ENCODE data around the gene BPIFB1. TPM values are rescaled to one million over a fixed set of nuclear protein-coding genes. Genes with fewer than 3 reads are reported as not detected.

The BPIFB1 gene
- total RNA-seq, 1 experiment from 2014 or later, result 0.10 TPM

DNA sequence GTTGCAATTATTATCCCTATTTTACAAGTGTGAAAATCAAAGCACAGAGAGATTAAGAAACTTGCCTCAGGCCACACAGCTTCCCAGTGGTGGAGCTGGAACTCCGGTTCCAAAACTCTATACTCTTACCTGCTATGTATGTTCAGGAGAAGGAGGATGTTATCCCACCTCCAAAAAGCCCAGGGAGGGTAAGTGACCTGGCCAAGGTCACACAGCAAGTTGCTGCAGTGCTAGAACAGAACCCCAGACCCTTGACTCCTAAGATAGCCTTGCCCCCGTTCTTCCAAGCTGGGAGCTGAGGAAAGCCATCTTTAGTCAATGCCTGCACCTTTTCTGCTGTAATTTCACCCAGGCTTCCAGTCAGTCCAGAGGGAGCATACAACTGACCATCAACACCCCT is 42.3 kb downstream of the BPIFB1 start:
- POLR2A ChIA-PET, result no interaction called here
- CTCF ChIA-PET, result no interaction called here
- Histone ChIP-seq H3K27me3 (ENCODE audit: control insufficient read depth, insufficient read depth, low read length) (peaks cover 3% of the 10 kb centered on the region), H3K9me3 (ENCODE audit: control insufficient read depth, insufficient read depth, low read depth, low read length) (no peaks in the 10 kb centered on the region), H3K4me3 (ENCODE audit: low read depth in 2 of 2, low read length in 2 of 2) (no peak overlapping the region), H3K4me1 (ENCODE audit: control insufficient read depth, insufficient read depth, low read length) (no peaks in the 10 kb centered on the region), H3K36me3 (ENCODE audit: control insufficient read depth, insufficient read depth, low read length) (no peaks in the 10 kb centered on the region), H3K27ac (ENCODE audit: low read length) (no peak overlapping the region)
- ATAC-seq (no peak), DNase-seq (ENCODE audit: low read depth, low spot score) (no peak)
- no TSS peak for BruUV-seq (replicated peaks)
- intact Hi-C loops (cut with micrococcal nuclease; ENCODE audit: unreplicated experiment), result no loop called here
- no peak for TF ChIP-seq POLR2AphosphoS5 (IDR thresholded peaks at IDR 0.05; ENCODE audit: low read depth, low read length)
- no peak for TF ChIP-seq SIN3A (IDR thresholded peaks at IDR 0.05; ENCODE audit: borderline replicate concordance, insufficient read depth, low read depth, low read length)
- TF ChIP-seq, protein P1, sequence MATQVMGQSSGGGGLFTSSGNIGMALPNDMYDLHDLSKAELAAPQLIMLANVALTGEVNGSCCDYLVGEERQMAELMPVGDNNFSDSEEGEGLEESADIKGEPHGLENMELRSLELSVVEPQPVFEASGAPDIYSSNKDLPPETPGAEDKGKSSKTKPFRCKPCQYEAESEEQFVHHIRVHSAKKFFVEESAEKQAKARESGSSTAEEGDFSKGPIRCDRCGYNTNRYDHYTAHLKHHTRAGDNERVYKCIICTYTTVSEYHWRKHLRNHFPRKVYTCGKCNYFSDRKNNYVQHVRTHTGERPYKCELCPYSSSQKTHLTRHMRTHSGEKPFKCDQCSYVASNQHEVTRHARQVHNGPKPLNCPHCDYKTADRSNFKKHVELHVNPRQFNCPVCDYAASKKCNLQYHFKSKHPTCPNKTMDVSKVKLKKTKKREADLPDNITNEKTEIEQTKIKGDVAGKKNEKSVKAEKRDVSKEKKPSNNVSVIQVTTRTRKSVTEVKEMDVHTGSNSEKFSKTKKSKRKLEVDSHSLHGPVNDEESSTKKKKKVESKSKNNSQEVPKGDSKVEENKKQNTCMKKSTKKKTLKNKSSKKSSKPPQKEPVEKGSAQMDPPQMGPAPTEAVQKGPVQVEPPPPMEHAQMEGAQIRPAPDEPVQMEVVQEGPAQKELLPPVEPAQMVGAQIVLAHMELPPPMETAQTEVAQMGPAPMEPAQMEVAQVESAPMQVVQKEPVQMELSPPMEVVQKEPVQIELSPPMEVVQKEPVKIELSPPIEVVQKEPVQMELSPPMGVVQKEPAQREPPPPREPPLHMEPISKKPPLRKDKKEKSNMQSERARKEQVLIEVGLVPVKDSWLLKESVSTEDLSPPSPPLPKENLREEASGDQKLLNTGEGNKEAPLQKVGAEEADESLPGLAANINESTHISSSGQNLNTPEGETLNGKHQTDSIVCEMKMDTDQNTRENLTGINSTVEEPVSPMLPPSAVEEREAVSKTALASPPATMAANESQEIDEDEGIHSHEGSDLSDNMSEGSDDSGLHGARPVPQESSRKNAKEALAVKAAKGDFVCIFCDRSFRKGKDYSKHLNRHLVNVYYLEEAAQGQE (IDR thresholded peaks at IDR 0.05; ENCODE audit: insufficient read depth in 1 of 2, low read depth in 2 of 2, low read length in 1 of 2), result no peak
- no peak for TF ChIP-seq TCF7L2 (IDR thresholded peaks at IDR 0.05; ENCODE audit: low read depth, low read length)
- TF ChIP-seq, protein P2, sequence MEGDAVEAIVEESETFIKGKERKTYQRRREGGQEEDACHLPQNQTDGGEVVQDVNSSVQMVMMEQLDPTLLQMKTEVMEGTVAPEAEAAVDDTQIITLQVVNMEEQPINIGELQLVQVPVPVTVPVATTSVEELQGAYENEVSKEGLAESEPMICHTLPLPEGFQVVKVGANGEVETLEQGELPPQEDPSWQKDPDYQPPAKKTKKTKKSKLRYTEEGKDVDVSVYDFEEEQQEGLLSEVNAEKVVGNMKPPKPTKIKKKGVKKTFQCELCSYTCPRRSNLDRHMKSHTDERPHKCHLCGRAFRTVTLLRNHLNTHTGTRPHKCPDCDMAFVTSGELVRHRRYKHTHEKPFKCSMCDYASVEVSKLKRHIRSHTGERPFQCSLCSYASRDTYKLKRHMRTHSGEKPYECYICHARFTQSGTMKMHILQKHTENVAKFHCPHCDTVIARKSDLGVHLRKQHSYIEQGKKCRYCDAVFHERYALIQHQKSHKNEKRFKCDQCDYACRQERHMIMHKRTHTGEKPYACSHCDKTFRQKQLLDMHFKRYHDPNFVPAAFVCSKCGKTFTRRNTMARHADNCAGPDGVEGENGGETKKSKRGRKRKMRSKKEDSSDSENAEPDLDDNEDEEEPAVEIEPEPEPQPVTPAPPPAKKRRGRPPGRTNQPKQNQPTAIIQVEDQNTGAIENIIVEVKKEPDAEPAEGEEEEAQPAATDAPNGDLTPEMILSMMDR (IDR thresholded peaks at IDR 0.05), result no peak
- in situ Hi-C loops (cut with HindIII; ENCODE audit: low pct_unique_long_range_greater_than_20kb, low sequenced_read_pairs), result no loop called here

DNA sequence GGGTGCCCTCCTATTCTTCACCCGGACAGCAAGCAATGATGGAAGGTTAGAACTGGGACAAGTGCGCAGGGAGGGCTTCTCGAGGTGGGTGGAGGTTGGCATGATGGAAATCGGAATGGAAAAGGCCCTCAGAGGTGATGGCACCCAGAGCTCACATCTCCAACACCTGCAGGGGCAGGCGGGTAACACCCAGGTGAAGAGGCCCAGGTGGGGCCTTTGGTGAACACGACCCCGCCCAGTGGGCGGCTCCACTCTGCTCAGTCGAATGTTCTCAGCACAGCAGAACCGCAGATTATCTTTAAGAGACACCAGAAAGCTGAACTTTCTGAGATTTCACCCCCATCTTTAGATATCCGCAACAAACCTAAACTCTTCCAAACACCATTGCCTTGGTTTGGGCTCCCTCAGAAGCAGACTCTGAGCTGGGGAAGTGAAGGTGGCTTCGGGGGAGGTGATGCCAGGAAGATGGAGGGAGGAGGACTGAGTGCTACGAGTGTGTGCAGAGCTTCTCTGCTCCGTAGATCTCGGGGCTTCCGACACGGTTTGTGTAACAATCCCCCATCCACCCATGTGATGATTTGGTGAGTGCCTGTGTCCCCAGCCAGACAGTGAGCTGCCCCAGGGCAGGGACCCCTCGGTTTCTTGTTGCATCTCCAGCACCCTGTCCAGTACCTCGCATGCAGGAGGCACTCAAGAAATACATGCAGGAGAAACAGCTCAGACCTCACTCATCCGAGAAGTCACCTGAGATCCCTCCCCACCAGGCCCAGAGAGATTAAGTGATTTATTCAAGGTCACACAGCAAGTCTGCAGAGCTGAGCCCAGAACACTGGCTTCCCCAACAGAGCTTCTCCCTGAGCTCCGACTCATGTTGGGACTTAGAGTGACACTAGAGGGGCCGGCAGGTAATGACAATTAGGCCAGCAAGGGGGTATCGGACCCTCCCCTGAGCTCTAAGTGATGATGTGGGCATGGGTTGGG is 45.4 kb downstream of the BPIFB1 start:
- no peaks in the 10 kb centered on the region for H3K36me3 ChIP-seq (ENCODE audit: control insufficient read depth, insufficient read depth, low read length)
- no peak overlapping the region for H3K4me3 ChIP-seq (ENCODE audit: low read depth in 2 of 2, low read length in 2 of 2)
- TF ChIP-seq, protein P2 (IDR thresholded peaks at IDR 0.05), result no peak
- TF ChIP-seq POLR2AphosphoS5 (IDR thresholded peaks at IDR 0.05; ENCODE audit: low read depth, low read length) (no peak), SIN3A (IDR thresholded peaks at IDR 0.05; ENCODE audit: borderline replicate concordance, insufficient read depth, low read depth, low read length) (no peak), TCF7L2 (IDR thresholded peaks at IDR 0.05; ENCODE audit: low read depth, low read length) (no peak)
- TF ChIP-seq, protein P1 (IDR thresholded peaks at IDR 0.05; ENCODE audit: insufficient read depth in 1 of 2, low read depth in 2 of 2, low read length in 1 of 2), result no peak
- peaks cover 3% of the 10 kb centered on the region for H3K27me3 ChIP-seq (ENCODE audit: control insufficient read depth, insufficient read depth, low read length)
- no peaks in the 10 kb centered on the region for H3K9me3 ChIP-seq (ENCODE audit: control insufficient read depth, insufficient read depth, low read depth, low read length)
- no peak for ATAC-seq
- ChIA-PET POLR2A (no interaction called here), CTCF (no interaction called here)
- H3K4me1 ChIP-seq (ENCODE audit: control insufficient read depth, insufficient read depth, low read length), result no peaks in the 10 kb centered on the region
- DNase-seq (ENCODE audit: low read depth, low spot score), result no peak
- in situ Hi-C loops (cut with HindIII; ENCODE audit: low pct_unique_long_range_greater_than_20kb, low sequenced_read_pairs), result no loop called here
- intact Hi-C loops (cut with micrococcal nuclease; ENCODE audit: unreplicated experiment), result no loop called here
- BruUV-seq (replicated peaks), result no TSS peak
- no peak overlapping the region for H3K27ac ChIP-seq (ENCODE audit: low read length)
